Trophoblast cell (in vitro differentiated cells and primary cell): ENCODE results near the gene MFRP.

Experiments
- DNase-seq, 2 donors: peaks; one replicate each; pipeline ENCODE4 v3.0.0-alpha.2; 2016
- H2AFZ ChIP-seq: 2 replicates; pipeline ENCODE4 v1.6.1; 2013; ENCODE audit warnings: low read length, moderate library complexity, mild to moderate bottlenecking; ENCODE audit not compliant: insufficient read depth, poor library complexity
- H2AK5ac ChIP-seq: 2 replicates; pipeline ENCODE4 v1.6.1; 2013; ENCODE audit warnings: mild to moderate bottlenecking, low read length
- H2BK120ac ChIP-seq: 2 replicates; pipeline ENCODE4 v1.6.1; 2013; ENCODE audit warnings: low read length, mild to moderate bottlenecking, moderate library complexity; ENCODE audit not compliant: insufficient read depth, poor library complexity
- H2BK12ac ChIP-seq: 2 replicates; pipeline ENCODE4 v1.6.1; 2013; ENCODE audit warnings: mild to moderate bottlenecking, low read length, moderate library complexity
- H2BK5ac ChIP-seq: 2 replicates; pipeline ENCODE4 v1.6.1; 2013; ENCODE audit warnings: low read length, low read depth, moderate library complexity, mild to moderate bottlenecking; ENCODE audit not compliant: poor library complexity
- H3K14ac ChIP-seq: 2 replicates; pipeline ENCODE4 v1.6.1; 2013; ENCODE audit warnings: mild to moderate bottlenecking, low read length
- H3K18ac ChIP-seq: 2 replicates; pipeline ENCODE4 v1.6.1; 2013; ENCODE audit warnings: mild to moderate bottlenecking, low read length
- H3K23ac ChIP-seq: 2 replicates; pipeline ENCODE4 v1.6.1; 2013; ENCODE audit warnings: low read length
- H3K27ac ChIP-seq: 2 replicates; pipeline ENCODE4 v1.5.1; 2013; ENCODE audit warnings: low read depth, mild to moderate bottlenecking, inconsistent platforms, low read length, moderate library complexity
- H3K27me3 ChIP-seq: 2 replicates; pipeline ENCODE4 v1.6.1; 2013; ENCODE audit warnings: inconsistent platforms, mild to moderate bottlenecking, low read length, moderate library complexity; ENCODE audit not compliant: insufficient read depth
- H3K36me3 ChIP-seq, 2 experiments: 1 replicate in 1 of 2; 2 replicates in 1 of 2; pipeline ENCODE4 v1.6.1; 2013; ENCODE audit warnings: low read length in 2 of 2, mild to moderate bottlenecking in 2 of 2, moderate library complexity in 1 of 2; ENCODE audit not compliant: insufficient read depth in 2 of 2, control insufficient read depth in 1 of 2
- H3K4ac ChIP-seq: 2 replicates; pipeline ENCODE4 v1.6.1; 2013; ENCODE audit warnings: low read depth, mild to moderate bottlenecking, low read length, moderate library complexity
- H3K4me1 ChIP-seq, 2 experiments: 1 replicate in 1 of 2; 2 replicates in 1 of 2; pipeline ENCODE4 v1.6.1; 2013; ENCODE audit warnings: low read length in 2 of 2, mild to moderate bottlenecking in 2 of 2, moderate library complexity in 1 of 2; ENCODE audit not compliant: insufficient read depth in 2 of 2, control insufficient read depth in 1 of 2
- H3K4me2 ChIP-seq: 2 replicates; pipeline ENCODE4 v1.6.1; 2013; ENCODE audit warnings: inconsistent platforms, mild to moderate bottlenecking, low read length, moderate library complexity
- H3K4me3 ChIP-seq: 2 replicates; pipeline ENCODE4 v1.5.1; 2013; ENCODE audit warnings: mild to moderate bottlenecking, low read depth, low read length, inconsistent platforms
- H3K79me1 ChIP-seq: one replicate; pipeline ENCODE4 v1.6.1; 2013; ENCODE audit warnings: low read length
- H3K79me2 ChIP-seq: 2 replicates; pipeline ENCODE4 v1.6.1; 2013; ENCODE audit warnings: low read length, mild to moderate bottlenecking; ENCODE audit not compliant: control insufficient read depth, insufficient read depth, poor library complexity
- H3K9ac ChIP-seq: 2 replicates; pipeline ENCODE4 v1.6.1; 2013; ENCODE audit warnings: mild to moderate bottlenecking, low read length
- H3K9me3 ChIP-seq: 2 replicates; pipeline ENCODE4 v1.6.1; 2013; ENCODE audit warnings: low read depth, mild to moderate bottlenecking, control low read depth, inconsistent platforms, low read length; ENCODE audit not compliant: insufficient read depth
- H4K12ac ChIP-seq: 2 replicates; pipeline ENCODE4 v1.6.1; 2013; ENCODE audit warnings: low read depth, mild to moderate bottlenecking, low read length, moderate library complexity
- H4K8ac ChIP-seq: 2 replicates; pipeline ENCODE4 v1.6.1; 2013; ENCODE audit warnings: low read depth, mild to moderate bottlenecking, low read length, moderate library complexity
- H4K91ac ChIP-seq: one replicate; pipeline ENCODE4 v1.6.1; 2013; ENCODE audit warnings: low read depth, mild to moderate bottlenecking, low read length, moderate library complexity
- WGBS: extraction: QIAGEN DNeasy Blood & Tissue Kit; methylation state at CpG from one replicate; pipeline ENCODE4 v1.1.7; 2013; ENCODE audit warnings: missing lambda C conversion rate; ENCODE audit not compliant: insufficient read length, insufficient coverage; ENCODE audit errors: extremely low coverage; 5-methylcytosine and 5-hydroxymethylcytosine counted together

Gene MFRP

GRCh38 chr11:119347242-119347641 is 737 bp upstream of the MFRP start:
- H4K91ac ChIP-seq: no peak overlapping the region
- H4K12ac ChIP-seq: no peak overlapping the region
- H3K23ac ChIP-seq: no peak overlapping the region
- H3K14ac ChIP-seq: no peak overlapping the region
- H3K36me3 ChIP-seq: no peaks in the 10 kb centered on the region
- no peaks in the 10 kb centered on the region for H3K79me1 ChIP-seq
- H2BK12ac ChIP-seq: no peak overlapping the region
- H3K27me3 ChIP-seq: no peaks in the 10 kb centered on the region
- no peaks in the 10 kb centered on the region for H3K79me2 ChIP-seq
- H2AFZ ChIP-seq: no peak overlapping the region
- H2AK5ac ChIP-seq: no peak overlapping the region
- DNase-seq: peak; percentile 69 to 85
- WGBS: no CpG with 5 or more reads among the region's 2 CpGs
- H3K4me1 ChIP-seq: no peaks in the 10 kb centered on the region
- H2BK120ac ChIP-seq: no peak overlapping the region
- H3K27ac ChIP-seq: no peak overlapping the region
- no peak overlapping the region for H3K9ac ChIP-seq
- no peak overlapping the region for H3K4me2 ChIP-seq
- H3K4ac ChIP-seq: no peak overlapping the region
- H2BK5ac ChIP-seq: no peak overlapping the region
- H3K9me3 ChIP-seq: no peaks in the 10 kb centered on the region
- no peak overlapping the region for H4K8ac ChIP-seq
- no peak overlapping the region for H3K4me3 ChIP-seq
- H3K18ac ChIP-seq: no peak overlapping the region

- no peaks in the 10 kb centered on the region for H3K79me2 ChIP-seq
- no peak overlapping the region for H3K18ac ChIP-seq
- H3K36me3 ChIP-seq: no peaks in the 10 kb centered on the region
- H3K4me1 ChIP-seq: no peaks in the 10 kb centered on the region
- H2BK120ac ChIP-seq: no peak overlapping the region
- H3K4ac ChIP-seq: no peak overlapping the region
- H3K79me1 ChIP-seq: no peaks in the 10 kb centered on the region
- H3K27me3 ChIP-seq: peaks cover 10% of the 10 kb centered on the region
- no peak overlapping the region for H3K27ac ChIP-seq
- no peak overlapping the region for H2AK5ac ChIP-seq
- H2BK5ac ChIP-seq: no peak overlapping the region
- H3K4me3 ChIP-seq: no peak overlapping the region
- WGBS: no CpG with 5 or more reads among the region's 12 CpGs
- H4K91ac ChIP-seq: no peak overlapping the region
- H3K9ac ChIP-seq: no peak overlapping the region
- no peak overlapping the region for H3K4me2 ChIP-seq
- H2AFZ ChIP-seq: no peak overlapping the region
- no peak for DNase-seq
- no peak overlapping the region for H3K14ac ChIP-seq
- H4K8ac ChIP-seq: no peak overlapping the region
- no peak overlapping the region for H4K12ac ChIP-seq
- no peaks in the 10 kb centered on the region for H3K9me3 ChIP-seq
- H2BK12ac ChIP-seq: no peak overlapping the region
- H3K23ac ChIP-seq: no peak overlapping the region
Measured at GRCh38 chr11:119345685-119346084, 820 bp downstream of the MFRP start.

GRCh38 chr11:119344291-119345010 is 2.1 kb downstream of the MFRP start:
- no peak overlapping the region for H3K23ac ChIP-seq
- no peaks in the 10 kb centered on the region for H3K36me3 ChIP-seq
- peaks cover 3% of the 10 kb centered on the region for H3K79me1 ChIP-seq
- H4K8ac ChIP-seq: no peak overlapping the region
- peaks cover 21% of the 10 kb centered on the region for H3K27me3 ChIP-seq
- WGBS: no CpG with 5 or more reads among the region's 14 CpGs
- no peak overlapping the region for H2BK120ac ChIP-seq
- H2BK5ac ChIP-seq: no peak overlapping the region
- H2AK5ac ChIP-seq: no peak overlapping the region
- H3K9ac ChIP-seq: no peak overlapping the region
- peaks cover 2% of the 10 kb centered on the region for H3K79me2 ChIP-seq
- no peak overlapping the region for H3K4me3 ChIP-seq
- H2AFZ ChIP-seq: no peak overlapping the region
- no peak overlapping the region for H3K27ac ChIP-seq
- H3K4ac ChIP-seq: no peak overlapping the region
- no peak overlapping the region for H4K12ac ChIP-seq
- no peak for DNase-seq
- H3K4me1 ChIP-seq: peaks cover 8 to 9% of the 10 kb centered on the region in 2 experiments
- H3K9me3 ChIP-seq: peaks cover 1% of the 10 kb centered on the region
- no peak overlapping the region for H3K18ac ChIP-seq
- H3K4me2 ChIP-seq: no peak overlapping the region
- no peak overlapping the region for H3K14ac ChIP-seq
- no peak overlapping the region for H4K91ac ChIP-seq
- no peak overlapping the region for H2BK12ac ChIP-seq

- Histone ChIP-seq H3K9ac (no peak overlapping the region), H4K91ac (no peak overlapping the region), H3K14ac (no peak overlapping the region), H3K18ac (no peak overlapping the region), H3K36me3 (no peaks in the 10 kb centered on the region), H4K12ac (no peak overlapping the region), H2BK120ac (no peak overlapping the region), H3K4me3 (no peak overlapping the region), H3K23ac (no peak overlapping the region), H3K9me3 (peaks cover 2% of the 10 kb centered on the region), H3K4ac (no peak overlapping the region), H2BK12ac (no peak overlapping the region), H3K27ac (no peak overlapping the region), H3K27me3 (peaks cover 26% of the 10 kb centered on the region), H2BK5ac (no peak overlapping the region), H2AFZ (no peak overlapping the region), H3K79me2 (peaks cover 2% of the 10 kb centered on the region), H3K79me1 (peaks cover 3% of the 10 kb centered on the region), H3K4me1 (peaks cover 13 to 14% of the 10 kb centered on the region in 2 experiments), H2AK5ac (no peak overlapping the region), H4K8ac (no peak overlapping the region), H3K4me2 (no peak overlapping the region)
- no peak for DNase-seq
- no CpG with 5 or more reads among the region's 7 CpGs for WGBS
Measured at GRCh38 chr11:119343726-119344125, 2.8 kb downstream of the MFRP start.
